Esophagus muscularis mucosa (tissue), 3 donors: ENCODE results near the gene PLXDC2.

Source experiments
- EP300 ChIP-seq: sonication (generic); formaldehyde crosslinking; IDR thresholded peaks from one replicate; pipeline ENCODE4 v1.6.1; 2017; ENCODE audit warnings: antibody characterized with exemption
- TF ChIP-seq, protein P1 (sequence below), 3 experiments: fragments of 200-600 bp in 2 of 3; fragments of 450-650 bp in 1 of 3; sonication (generic) in 2 of 3; IDR thresholded peaks; one replicate each; pipeline ENCODE4 v1.5.1; 2017 to 2019; ENCODE audit warnings: antibody characterized with exemption in 3 of 3, mild to moderate bottlenecking in 2 of 3, moderate library complexity in 1 of 3

DNA sequence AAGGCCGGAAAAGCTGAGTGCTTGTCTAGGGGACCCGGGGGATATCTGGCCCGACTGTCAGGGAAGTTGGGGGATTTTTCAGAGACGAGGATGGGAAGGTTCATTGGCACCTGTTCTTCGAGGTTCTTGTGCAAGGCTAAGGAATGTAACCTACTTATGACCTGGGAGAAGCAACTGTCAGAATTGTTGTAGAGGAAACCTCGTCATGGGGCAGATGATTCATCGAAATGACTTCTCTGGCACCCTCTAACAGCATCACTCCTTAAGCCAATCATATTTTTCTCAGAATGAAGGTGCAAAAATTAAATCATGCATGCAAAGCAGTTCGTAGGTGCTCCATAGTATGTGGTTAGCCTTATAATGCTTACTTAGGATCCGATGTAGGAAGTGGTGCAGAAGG lies 58.6 kb downstream of the PLXDC2 start:
- TF ChIP-seq, protein P1, sequence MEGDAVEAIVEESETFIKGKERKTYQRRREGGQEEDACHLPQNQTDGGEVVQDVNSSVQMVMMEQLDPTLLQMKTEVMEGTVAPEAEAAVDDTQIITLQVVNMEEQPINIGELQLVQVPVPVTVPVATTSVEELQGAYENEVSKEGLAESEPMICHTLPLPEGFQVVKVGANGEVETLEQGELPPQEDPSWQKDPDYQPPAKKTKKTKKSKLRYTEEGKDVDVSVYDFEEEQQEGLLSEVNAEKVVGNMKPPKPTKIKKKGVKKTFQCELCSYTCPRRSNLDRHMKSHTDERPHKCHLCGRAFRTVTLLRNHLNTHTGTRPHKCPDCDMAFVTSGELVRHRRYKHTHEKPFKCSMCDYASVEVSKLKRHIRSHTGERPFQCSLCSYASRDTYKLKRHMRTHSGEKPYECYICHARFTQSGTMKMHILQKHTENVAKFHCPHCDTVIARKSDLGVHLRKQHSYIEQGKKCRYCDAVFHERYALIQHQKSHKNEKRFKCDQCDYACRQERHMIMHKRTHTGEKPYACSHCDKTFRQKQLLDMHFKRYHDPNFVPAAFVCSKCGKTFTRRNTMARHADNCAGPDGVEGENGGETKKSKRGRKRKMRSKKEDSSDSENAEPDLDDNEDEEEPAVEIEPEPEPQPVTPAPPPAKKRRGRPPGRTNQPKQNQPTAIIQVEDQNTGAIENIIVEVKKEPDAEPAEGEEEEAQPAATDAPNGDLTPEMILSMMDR (IDR thresholded peaks at IDR 0.05) = no peak
- TF ChIP-seq EP300 = no peak
